Astrocyte (in vitro differentiated cells and primary cell): Measurements from ENCODE around the gene GABRQ. TPM values are rescaled to one million over a fixed set of nuclear protein-coding genes. Genes with fewer than 3 reads are reported as not detected.
A peak's percentile ranks its signal among the peaks of the same experiment; 100 is the strongest.

Source experiments
- DNase-seq: peaks from one replicate; pipeline ENCODE4 v3.0.0-alpha.2; 2010; ENCODE audit warnings: low read depth
- FAIRE-seq: peaks from 2 replicates; lab custom pipeline; 2011; peaks lifted over from hg19 to GRCh38; lab: Jason Lieb, UNC
- H2AFZ ChIP-seq: 2 replicates; pipeline ENCODE4 v1.6.0; 2012; ENCODE audit warnings: low read depth, low read length, inconsistent platforms
- H3K27ac ChIP-seq: 2 replicates; pipeline ENCODE4 v1.5.1; 2011; ENCODE audit warnings: low read depth, low read length, inconsistent platforms
- H3K27me3 ChIP-seq: 2 replicates; pipeline ENCODE4 v1.6.0; 2011; ENCODE audit warnings: low read length, inconsistent platforms; ENCODE audit not compliant: insufficient read depth
- H3K36me3 ChIP-seq: 2 replicates; pipeline ENCODE4 v1.5.1; 2011; ENCODE audit warnings: low read length, inconsistent platforms; ENCODE audit not compliant: insufficient read depth
- H3K4me1 ChIP-seq: 2 replicates; pipeline ENCODE4 v1.5.1; 2011; ENCODE audit warnings: low read length, inconsistent platforms; ENCODE audit not compliant: insufficient read depth
- H3K4me2 ChIP-seq: 2 replicates; pipeline ENCODE4 v1.6.0; 2012; ENCODE audit warnings: low read length, inconsistent platforms
- H3K4me3 ChIP-seq: 2 replicates; pipeline ENCODE4 v1.5.1; 2011; ENCODE audit warnings: low read depth, mild to moderate bottlenecking, low read length, inconsistent platforms; ENCODE audit not compliant: insufficient read depth
- H3K79me2 ChIP-seq: 2 replicates; pipeline ENCODE4 v1.6.0; 2012; ENCODE audit warnings: mild to moderate bottlenecking, low read length, inconsistent platforms; ENCODE audit not compliant: insufficient read depth
- H3K9ac ChIP-seq: 2 replicates; pipeline ENCODE4 v1.6.0; 2012; ENCODE audit warnings: mild to moderate bottlenecking, low read length, inconsistent platforms
- H3K9me3 ChIP-seq: 2 replicates; pipeline ENCODE4 v1.5.1; 2012; ENCODE audit warnings: low read depth, mild to moderate bottlenecking, low read length, inconsistent platforms; ENCODE audit not compliant: insufficient read depth
- H4K20me1 ChIP-seq: 2 replicates; pipeline ENCODE4 v1.6.0; 2012; ENCODE audit warnings: low read length, inconsistent platforms; ENCODE audit not compliant: insufficient read depth
- H3K27ac Mint-ChIP-seq: one replicate; pipeline ENCODE4 v1.8.0; 2021; ENCODE audit warnings: mild to moderate bottlenecking, mixed read lengths; ENCODE audit not compliant: unreplicated experiment
- H3K27me3 Mint-ChIP-seq: one replicate; pipeline ENCODE4 v1.8.0; 2021; ENCODE audit warnings: low read depth, mixed read lengths; ENCODE audit not compliant: unreplicated experiment
- H3K36me3 Mint-ChIP-seq: one replicate; pipeline ENCODE4 v1.8.0; 2021; ENCODE audit warnings: low read depth, mixed read lengths; ENCODE audit not compliant: unreplicated experiment
- H3K4me1 Mint-ChIP-seq: one replicate; pipeline ENCODE4 v1.8.0; 2021; ENCODE audit warnings: low read depth, mixed read lengths; ENCODE audit not compliant: unreplicated experiment
- H3K4me3 Mint-ChIP-seq: one replicate; pipeline ENCODE4 v1.8.0; 2021; ENCODE audit warnings: mild to moderate bottlenecking, moderate library complexity, mixed read lengths; ENCODE audit not compliant: unreplicated experiment
- H3K9me3 Mint-ChIP-seq: one replicate; pipeline ENCODE4 v1.8.0; 2021; ENCODE audit warnings: mild to moderate bottlenecking, mixed read lengths; ENCODE audit not compliant: unreplicated experiment
- EZH2 ChIP-seq: IDR thresholded peaks from 2 replicates; pipeline ENCODE4 v1.6.1; 2012; ENCODE audit warnings: mild to moderate bottlenecking, low read length, inconsistent platforms; ENCODE audit not compliant: insufficient read depth
- total RNA-seq: library from RNA; stranded (reverse); gene quantifications from 2 replicates; pipeline ENCODE4 v1.2.1, GENCODE V29; 2021
- TF ChIP-seq, protein P1 (sequence below): IDR thresholded peaks from 2 replicates; pipeline ENCODE4 v1.5.1; 2011; ENCODE audit warnings: low read depth, mild to moderate bottlenecking, inconsistent platforms, low read length, moderate library complexity; ENCODE audit not compliant: insufficient read depth

GABRQ gene
- total RNA-seq, 1 donor from 2014 or later: 0.41 TPM

DNA sequence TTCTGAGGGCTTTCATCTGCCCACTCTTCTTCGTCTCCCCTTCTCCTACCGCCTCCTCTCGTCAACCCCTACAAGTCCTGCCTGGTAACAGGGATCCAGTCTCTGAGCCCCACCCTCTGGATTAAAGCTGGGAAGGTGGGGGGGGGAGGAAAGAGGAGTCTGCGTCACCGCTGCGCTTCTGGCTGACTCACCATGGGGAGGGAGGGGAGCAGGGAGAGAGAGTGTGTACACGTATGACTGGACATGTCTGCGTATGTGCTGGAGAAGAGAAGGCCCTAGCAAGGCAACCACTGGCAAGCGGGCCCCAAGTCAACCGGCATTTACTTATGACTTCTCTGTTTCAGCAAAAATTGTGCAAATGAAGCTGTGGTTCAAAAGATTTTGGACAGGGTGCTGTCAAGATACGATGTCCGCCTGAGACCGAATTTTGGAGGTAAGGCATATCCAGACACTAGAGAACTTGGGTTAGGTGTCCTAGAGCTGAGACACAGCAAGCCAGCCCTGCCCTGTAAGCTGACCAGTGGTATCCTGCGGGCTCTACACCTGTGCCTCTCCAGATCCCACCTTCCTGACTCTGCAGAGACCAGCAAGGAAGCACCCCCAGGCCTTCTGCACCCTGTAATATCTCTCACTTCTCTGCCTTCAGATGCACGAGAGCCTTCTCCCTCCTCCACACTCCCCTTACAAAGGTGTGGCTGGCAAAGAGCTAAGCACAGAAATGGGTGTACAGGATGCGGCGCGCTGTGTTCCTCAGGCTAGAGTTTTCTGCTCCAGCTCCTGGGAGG is 2.5 kb downstream of the GABRQ start:
- H4K20me1 ChIP-seq: no peaks in the 10 kb centered on the region
- H3K4me2 ChIP-seq: no peak overlapping the region
- no peak overlapping the region for H3K9ac ChIP-seq
- DNase-seq: peak; percentile 69
- peak; percentile 43 for FAIRE-seq
- Mint-ChIP-seq H3K9me3 (no peaks in the 10 kb centered on the region), H3K27ac (no peak overlapping the region), H3K4me3 (no peak overlapping the region), H3K27me3 (peaks cover 15% of the 10 kb centered on the region), H3K4me1 (no peaks in the 10 kb centered on the region), H3K36me3 (no peaks in the 10 kb centered on the region)
- no peaks in the 10 kb centered on the region for H3K79me2 ChIP-seq
- no peaks in the 10 kb centered on the region for H3K27me3 ChIP-seq
- no peak overlapping the region for H3K4me3 ChIP-seq
- H2AFZ ChIP-seq: no peak overlapping the region
- no peak overlapping the region for H3K27ac ChIP-seq
- no peaks in the 10 kb centered on the region for H3K36me3 ChIP-seq
- no peaks in the 10 kb centered on the region for H3K4me1 ChIP-seq
- H3K9me3 ChIP-seq: no peaks in the 10 kb centered on the region
- no peak for TF ChIP-seq EZH2
- TF ChIP-seq, protein P1, sequence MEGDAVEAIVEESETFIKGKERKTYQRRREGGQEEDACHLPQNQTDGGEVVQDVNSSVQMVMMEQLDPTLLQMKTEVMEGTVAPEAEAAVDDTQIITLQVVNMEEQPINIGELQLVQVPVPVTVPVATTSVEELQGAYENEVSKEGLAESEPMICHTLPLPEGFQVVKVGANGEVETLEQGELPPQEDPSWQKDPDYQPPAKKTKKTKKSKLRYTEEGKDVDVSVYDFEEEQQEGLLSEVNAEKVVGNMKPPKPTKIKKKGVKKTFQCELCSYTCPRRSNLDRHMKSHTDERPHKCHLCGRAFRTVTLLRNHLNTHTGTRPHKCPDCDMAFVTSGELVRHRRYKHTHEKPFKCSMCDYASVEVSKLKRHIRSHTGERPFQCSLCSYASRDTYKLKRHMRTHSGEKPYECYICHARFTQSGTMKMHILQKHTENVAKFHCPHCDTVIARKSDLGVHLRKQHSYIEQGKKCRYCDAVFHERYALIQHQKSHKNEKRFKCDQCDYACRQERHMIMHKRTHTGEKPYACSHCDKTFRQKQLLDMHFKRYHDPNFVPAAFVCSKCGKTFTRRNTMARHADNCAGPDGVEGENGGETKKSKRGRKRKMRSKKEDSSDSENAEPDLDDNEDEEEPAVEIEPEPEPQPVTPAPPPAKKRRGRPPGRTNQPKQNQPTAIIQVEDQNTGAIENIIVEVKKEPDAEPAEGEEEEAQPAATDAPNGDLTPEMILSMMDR: no peak

DNA sequence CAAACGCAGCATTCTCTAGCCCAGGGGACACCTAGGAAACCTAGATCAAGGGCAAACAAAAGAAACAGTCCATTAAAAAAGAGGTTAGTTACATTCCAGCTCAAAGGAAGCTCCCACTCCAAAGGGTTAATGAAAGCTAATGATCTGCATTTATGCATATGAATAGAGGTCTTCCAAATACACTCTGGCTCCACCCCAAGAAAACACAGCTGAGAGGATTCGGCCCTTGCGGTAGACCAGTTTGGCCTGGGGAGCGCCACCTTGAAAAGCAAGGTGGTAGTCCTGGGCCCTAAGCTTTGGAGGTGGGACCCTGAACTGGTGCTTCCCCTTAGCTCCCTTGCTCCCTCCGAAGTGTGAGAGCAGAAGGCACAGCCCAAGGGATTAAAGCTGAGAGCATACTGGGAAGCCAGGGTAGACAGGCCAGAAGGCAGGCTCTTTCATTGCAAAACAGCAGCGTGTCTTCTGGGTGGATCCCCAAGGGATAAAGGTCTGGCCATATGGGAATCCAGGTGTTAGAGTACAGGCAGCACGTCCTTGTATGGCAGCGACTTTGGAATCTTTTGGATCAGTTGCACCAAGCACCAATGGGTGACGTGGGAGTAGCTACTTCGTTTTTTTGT is 3.7 kb downstream of the GABRQ start:
- Mint-ChIP-seq H3K9me3 (no peaks in the 10 kb centered on the region), H3K27me3 (peaks cover 17% of the 10 kb centered on the region), H3K4me1 (no peaks in the 10 kb centered on the region), H3K36me3 (no peaks in the 10 kb centered on the region), H3K27ac (no peak overlapping the region), H3K4me3 (no peak overlapping the region)
- no peaks in the 10 kb centered on the region for H3K79me2 ChIP-seq
- no peaks in the 10 kb centered on the region for H3K4me1 ChIP-seq
- H3K4me3 ChIP-seq: no peak overlapping the region
- H3K9me3 ChIP-seq: no peaks in the 10 kb centered on the region
- H4K20me1 ChIP-seq: no peaks in the 10 kb centered on the region
- TF ChIP-seq, protein P1: no peak
- no peak for TF ChIP-seq EZH2
- H2AFZ ChIP-seq: no peak overlapping the region
- H3K36me3 ChIP-seq: no peaks in the 10 kb centered on the region
- DNase-seq (no peak), FAIRE-seq (no peak)
- H3K27ac ChIP-seq: no peak overlapping the region
- no peak overlapping the region for H3K4me2 ChIP-seq
- no peaks in the 10 kb centered on the region for H3K27me3 ChIP-seq
- H3K9ac ChIP-seq: no peak overlapping the region

DNA sequence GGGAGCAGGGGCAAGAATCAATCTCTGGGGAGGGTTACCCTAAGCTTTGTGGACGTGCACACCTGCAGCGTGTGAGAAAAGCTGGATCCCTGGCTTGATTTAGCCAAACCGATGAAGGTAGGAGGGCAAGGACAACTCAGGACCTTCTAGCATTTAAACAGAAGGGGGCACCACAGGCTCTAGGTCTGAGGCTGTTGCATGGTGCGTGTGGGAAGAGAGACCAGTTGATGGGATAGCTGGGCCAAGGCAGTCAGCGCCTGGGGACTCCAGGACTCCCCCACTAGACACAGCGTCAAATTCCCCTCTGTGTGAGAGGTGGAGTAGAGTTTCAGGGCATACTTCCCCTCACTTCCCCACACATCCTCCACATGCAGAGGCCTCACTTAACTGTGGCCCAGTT is 4.3 kb downstream of the GABRQ start:
- no peak overlapping the region for H3K9ac ChIP-seq
- Mint-ChIP-seq H3K27me3 (peaks cover 15% of the 10 kb centered on the region), H3K36me3 (no peaks in the 10 kb centered on the region), H3K4me3 (no peak overlapping the region), H3K27ac (no peak overlapping the region), H3K9me3 (no peaks in the 10 kb centered on the region), H3K4me1 (no peaks in the 10 kb centered on the region)
- no peaks in the 10 kb centered on the region for H3K79me2 ChIP-seq
- H3K4me1 ChIP-seq: no peaks in the 10 kb centered on the region
- no peaks in the 10 kb centered on the region for H3K36me3 ChIP-seq
- H3K4me2 ChIP-seq: no peak overlapping the region
- no peak overlapping the region for H2AFZ ChIP-seq
- no peaks in the 10 kb centered on the region for H3K27me3 ChIP-seq
- no peak for FAIRE-seq
- DNase-seq: no peak
- no peak overlapping the region for H3K27ac ChIP-seq
- no peaks in the 10 kb centered on the region for H4K20me1 ChIP-seq
- no peak for TF ChIP-seq EZH2
- TF ChIP-seq, protein P1: no peak
- H3K9me3 ChIP-seq: no peaks in the 10 kb centered on the region
- H3K4me3 ChIP-seq: no peak overlapping the region
